DMS114 treated with DMSO at 0.1 percent for 48 hours (cell line): ENCODE data around the gene SLC39A3.

Experiments used
- DNase-seq: peaks from one replicate; lab custom pipeline; 2025; ENCODE audit not compliant: unreplicated experiment; lab: John Stamatoyannopoulos, UW

SLC39A3 gene

DNA sequence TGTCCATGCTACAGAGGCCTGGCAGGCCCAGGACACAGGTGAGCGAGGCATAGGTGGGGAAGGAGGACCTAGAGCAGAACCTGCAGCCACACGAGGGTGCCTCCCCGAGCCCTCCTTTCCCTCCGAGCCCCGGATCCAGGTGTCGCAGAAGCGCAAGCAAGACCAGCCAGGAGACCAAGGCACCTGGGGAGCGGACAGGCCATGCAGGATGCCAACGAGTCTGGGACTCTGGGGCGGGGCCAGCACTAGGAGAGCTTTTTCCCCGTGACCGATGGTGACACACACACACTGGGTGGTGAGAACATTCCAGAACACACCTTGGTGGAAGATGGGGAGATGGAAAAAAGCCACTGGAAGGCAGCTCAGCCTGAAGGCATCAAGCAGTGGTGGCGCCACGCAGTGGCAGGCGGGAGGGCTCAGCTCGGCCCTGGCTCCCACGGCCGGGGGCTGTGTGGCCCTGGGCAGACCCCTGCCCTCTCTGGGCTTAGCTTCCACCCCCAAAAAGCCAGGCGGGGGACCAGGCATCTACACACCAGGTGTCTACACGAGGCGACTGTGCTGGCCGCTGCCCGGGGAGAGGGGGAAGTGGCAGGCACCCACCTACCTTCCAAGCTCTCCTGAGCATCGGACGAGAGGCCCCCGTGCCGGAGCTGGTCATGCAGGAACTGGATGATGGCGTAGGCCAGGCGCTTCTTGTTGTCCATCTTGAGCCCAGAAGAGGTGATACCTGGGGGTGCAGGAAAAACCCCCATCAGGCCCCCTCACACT, 28.7 kb upstream of the SLC39A3 start:
- DNase-seq: no peak

DNA sequence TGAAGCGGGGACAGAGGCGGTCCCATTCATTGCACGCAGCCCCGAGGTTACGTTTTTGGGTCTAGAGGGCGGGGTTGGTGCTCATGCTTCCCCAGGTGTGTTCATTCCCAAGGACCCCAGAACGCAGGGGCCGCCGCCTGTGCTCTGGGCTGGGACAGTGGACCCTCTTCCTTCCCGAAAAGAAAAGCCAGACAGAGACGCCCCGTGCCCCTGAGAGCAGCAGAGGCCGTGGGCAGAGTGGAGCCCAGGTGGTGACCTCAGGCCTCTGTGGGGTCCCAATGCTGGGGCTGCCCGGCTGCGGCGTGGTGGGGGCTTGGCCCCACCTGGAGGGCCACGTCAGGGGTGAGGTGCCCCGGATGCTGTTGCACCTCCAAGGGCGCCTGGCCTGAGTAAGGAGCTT, 27.9 kb upstream of the SLC39A3 start:
- no peak for DNase-seq

DNA sequence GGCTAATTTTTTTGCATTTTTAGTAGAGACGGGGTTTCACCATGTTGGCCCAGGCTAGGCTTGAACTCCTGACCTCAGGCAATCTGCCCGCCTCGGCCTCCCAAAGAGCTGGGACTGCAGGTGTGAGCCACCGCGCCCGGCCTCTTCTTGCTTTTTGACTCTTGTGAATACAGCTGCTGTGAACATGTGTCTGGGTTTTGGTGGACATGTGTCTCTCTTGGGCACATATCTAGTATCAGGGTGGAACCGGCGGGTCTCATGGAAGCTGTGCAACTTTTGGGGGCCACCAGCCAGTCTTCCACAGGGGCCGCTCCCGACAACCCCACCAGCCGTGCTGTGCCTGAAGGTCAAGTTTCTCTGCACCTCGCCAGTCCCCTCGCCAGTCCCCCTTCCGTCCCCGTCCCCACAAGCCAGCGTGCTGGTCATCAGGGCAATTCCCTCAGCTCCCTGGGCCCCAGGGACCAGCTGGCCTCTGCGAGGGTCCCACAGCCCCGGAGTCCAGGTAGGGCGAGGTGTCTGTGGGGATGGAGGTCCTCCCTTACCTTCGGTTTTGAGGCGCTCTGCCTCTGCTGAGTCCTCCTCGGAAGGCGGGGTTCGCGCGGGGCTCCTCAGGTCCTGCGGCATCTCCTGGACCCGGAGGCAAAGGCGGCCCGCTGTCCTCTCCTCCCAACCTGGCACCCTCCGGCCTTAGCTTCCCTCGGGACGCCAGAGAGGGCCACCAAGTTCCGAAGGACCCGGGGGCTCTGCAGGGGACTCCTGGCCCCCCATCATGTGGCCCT, 27.0 kb upstream of the SLC39A3 start:
- DNase-seq: no peak

DNA sequence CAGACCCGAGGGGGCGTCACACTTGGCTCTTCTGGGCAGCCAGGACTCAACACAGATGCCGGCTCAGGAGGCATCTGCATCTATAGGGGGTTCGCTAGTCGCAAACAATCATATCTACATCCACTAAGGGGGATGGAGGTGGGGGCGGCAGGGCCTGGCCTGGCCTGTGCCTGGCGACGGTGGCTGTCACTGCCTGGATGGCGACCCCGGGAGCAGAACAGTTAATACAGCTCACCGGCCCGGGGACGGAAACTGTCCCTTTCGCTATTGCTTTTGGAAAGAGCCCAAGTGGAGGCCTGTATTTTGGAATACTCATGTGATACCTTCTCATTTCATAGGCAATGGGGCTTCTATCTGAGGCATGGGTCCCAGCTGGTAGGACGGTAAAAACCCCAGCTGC, 25.6 kb upstream of the SLC39A3 start:
- no peak for DNase-seq

DNA sequence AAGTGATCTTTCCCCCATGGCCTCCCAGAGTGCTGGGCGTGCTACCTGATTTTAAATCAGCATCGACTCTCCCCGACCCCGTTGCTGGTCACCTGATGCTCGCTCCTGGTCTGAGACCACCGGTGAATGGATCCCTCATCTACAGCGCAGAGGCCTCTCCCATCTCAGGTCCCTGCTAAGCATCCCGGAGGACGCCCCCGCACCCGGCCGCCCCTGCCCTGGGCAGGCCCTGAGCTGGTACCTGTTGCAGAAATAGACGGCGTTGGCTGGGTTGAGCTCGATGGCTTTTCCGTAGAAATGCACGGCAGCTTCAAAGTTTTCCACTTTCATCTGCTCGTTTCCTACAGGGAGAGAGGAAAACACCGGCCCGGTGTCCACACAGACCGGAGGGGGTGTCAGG, 25.1 kb upstream of the SLC39A3 start:
- DNase-seq: no peak

DNA sequence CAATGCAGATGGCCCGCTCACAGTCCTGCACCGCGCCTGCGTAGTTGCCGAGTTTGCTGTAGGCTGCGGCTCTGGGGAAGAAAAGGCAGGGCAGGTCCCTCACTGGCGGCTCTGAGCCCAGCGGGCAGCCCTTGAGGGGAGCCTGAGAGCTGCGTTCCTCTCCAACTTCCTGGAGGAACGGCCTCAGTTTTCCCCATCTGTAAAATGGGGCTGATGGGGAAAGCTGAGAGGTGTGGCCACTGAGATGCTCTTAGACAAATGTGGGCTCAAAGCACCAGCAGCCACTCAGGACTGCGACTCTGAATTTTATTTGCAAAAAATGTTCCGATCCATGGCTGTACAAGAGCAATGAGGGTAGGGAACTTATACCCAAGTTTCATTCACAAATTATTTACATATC, 23.9 kb upstream of the SLC39A3 start:
- DNase-seq: no peak

DNA sequence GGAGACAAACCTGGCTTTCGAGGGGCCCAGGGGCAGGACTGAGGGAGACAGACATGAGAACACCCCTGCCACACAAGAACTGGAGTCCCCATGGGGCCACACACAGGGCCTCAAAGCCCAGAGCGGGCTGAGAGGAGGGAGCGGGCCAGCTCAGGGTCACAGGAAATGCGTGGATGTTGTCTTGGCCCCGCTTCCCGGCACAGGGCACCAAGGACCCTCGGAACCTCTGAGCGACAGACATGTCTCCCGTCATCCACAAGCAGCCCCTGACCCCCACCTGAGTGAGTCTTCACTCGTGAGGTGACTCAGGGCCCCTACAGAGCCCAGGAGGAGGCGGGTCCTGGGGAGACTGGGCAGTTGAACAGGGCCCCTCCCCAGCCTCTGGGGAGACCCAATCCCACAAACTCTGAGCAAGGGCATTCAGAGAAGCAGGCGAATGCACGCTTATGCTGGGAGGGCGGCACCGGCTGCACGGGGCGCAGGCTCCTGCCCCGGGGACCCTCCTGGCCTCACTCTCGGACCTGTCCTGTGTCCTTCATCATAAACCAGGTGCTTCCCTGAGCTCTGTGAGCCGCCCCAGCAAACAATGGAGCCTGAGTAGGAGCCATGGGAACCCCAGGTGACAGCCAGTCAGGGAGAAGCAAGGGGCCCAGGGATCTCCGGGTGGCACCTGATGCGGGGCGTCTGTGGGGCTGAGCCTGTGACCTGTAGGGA, 23.1 kb upstream of the SLC39A3 start:
- DNase-seq: no peak

DNA sequence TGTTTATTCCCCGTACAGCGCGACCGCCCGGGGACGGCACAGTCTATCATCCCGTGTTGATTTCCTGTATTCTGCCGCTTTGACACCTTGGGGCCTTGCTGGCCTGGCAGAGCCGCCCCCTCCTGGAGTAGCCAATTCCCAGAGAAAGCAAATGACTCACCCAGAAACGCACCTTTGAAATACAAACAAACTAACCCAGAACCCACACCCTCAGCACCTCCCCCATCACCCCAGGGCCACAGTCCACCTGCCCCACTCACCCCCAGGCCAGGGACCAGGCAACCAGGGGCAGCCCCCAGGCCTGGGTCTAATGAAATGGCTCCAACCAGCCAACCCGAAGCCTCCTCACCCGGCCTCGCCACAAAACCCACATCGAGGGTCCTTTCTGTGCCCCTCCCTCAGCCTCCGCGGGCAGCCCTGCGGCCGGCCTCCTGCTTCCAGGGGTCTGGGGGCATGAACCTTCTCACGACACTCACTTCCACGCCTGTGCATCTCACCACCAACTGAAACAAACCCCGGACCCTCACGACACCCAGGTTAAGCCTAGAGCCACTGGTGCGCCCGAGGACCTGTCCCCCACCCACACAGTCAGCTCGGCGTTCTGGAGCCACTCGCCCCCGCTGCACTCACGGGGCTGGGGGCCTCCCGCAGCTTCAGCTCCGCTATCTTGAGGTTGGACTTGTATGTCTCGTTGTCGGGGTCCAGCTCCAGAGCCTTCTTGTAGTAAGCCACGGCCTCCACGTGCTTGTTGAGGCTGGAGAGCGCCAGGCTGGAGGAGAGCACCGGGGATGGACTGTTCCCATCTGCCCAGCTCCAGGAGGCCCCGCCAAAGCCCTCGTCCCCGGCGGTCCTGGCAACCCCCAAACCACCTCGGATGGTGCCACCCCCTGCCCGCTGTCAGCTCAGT, 22.3 kb upstream of the SLC39A3 start:
- DNase-seq: no peak

DNA sequence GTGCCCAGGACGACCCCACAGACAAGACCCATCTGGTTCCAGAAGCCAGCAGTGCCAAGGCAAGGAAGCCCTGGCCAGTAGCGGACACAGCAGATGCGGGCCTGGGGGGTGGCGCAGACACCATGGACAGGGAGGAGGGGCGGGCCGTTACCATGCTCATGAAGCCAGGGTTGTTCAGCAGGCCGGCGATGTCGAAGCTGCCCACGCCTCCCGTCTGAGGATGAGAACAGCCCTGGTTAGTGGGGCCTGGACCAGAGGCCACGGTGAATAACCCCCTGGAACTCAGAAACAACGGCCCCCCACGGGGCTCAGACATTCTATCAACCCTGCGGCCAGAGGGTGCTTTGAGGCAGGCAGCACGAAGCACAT, 21.5 kb upstream of the SLC39A3 start:
- DNase-seq: no peak

DNA sequence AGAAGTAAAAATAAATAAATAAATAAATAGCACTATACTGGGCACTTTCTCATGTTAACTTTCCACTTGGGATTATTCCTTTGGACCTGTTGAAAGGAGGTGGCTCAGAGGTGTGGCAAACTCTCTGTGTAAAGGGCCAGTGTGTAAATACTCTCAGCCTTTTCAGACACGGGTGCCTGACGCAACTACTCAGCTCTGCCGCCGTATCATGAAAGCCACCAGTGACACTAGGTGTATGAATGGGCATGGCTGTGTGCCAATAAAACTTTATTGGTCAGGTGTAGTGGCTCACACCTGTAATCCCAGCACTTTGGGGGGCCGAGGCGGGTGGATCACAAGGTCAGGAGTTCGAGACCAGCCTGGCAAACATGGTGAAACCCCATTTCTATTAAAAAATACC, 20.1 kb upstream of the SLC39A3 start:
- no peak for DNase-seq

DNA sequence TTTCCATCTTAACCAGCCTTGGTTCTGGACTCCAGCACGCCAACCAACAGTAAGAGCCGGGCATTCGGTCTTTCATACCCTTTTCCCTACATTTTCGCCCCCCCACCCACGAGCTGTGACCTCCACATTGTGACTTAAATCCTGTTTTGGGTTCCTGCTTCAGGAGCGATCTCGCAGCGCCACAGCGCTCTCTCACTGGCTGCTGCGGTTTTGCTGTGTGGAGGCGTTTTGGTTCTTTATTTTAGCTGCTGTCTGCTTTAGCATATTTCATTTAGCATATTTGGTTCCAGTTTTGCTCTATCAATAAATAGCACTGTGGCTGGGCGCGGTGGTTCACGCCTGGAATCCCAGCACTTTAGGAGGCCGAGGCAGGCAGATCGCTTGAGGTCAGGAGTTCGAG, 19.5 kb upstream of the SLC39A3 start:
- DNase-seq: no peak

DNA sequence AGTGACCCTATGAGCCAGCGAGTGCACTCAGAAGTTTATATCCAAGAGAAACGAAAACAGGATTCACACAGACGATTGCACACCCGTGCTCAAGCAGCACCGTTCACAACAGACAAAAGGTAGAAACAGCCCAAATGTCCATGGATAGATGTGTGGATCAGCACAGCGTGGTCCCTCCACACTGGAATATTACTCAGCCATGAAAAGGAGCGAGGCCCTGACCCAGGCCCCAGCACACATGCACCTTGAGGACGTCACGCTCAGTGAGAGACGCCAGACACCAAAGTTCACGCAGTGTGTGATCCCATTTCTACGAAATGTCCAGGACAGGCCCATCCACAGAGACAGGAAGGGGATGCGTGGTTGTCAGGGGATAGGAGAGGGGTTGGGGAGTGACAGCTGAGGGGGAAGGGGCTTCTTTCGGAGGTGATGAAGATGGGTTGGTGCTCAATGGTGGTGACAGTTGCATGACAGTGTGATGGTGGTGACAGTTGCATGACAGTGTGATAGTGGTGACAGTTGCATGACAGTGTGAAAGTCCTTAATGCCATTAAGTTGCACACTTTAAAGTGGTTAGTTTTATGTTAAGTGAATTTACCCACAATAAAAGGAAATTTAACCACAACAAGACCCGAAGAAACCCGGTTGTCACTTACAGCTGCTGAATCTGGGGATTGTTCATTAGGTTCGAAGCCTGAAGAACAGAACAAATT, 18.9 kb upstream of the SLC39A3 start:
- no peak for DNase-seq

DNA sequence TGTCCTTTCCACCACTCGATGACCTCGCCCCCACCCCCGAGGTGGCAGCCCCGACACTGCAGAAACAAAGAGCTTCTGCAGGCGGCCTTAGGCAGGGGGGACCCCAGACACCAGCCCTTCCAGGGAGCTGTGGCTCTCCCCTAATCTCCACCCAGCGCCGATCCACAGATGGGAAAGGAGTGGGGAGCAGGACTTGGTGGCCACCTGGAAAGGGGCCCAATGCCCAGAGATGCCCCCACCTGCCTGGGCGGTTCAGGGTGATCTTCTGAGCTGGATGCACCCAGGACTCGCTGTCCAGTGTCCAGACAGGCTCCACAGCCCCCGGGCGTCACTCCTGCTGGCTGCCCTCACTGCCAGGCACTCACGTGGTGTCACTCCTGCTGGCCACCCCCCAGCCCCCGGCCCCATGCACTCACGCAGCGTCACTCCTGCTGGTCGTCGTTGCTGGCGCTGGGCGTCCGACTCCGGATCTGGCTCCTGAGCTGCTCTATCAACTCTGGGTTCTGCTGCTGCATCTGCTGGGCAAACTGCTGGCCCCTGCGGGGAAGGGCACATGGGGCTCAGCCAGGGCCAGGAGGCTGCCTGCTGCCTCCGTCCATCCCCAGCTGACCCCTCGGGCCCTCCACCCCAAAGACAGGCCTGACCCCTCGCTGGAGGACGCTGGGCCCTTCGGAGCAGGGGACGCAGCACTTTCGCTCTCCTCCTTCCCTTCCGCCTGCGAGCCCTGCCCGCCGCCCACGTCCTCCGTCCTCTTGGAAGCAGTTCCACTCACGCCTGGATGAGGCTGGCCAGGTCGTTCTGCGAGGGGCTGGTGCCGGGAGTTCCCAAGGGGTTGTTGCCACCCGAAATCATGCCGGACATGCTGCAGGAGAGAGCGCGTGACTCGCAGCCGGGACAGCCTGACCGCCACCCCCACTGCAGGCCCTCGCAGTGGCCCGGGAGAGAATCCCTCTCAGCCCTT, 17.4 kb upstream of the SLC39A3 start:
- no peak for DNase-seq

DNA sequence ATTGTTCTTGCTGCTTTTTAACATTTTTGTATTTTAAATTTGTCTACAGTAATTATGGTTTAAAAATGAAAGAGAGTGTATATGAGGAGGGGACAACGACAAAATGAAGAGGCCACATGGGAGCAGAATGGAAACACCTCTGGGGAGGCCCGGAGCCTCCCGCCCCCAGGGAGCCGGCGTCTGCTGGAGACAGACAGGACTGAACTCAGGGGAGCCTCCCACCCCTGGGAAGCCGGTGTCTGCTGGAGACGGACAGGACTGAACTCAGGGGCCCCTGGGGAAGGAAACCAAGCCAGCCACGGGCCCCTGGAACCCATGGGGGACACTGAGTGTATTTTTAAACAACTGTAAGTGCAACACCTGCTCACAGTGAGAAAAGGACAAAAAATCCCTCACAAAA, 16.7 kb upstream of the SLC39A3 start:
- DNase-seq: no peak

DNA sequence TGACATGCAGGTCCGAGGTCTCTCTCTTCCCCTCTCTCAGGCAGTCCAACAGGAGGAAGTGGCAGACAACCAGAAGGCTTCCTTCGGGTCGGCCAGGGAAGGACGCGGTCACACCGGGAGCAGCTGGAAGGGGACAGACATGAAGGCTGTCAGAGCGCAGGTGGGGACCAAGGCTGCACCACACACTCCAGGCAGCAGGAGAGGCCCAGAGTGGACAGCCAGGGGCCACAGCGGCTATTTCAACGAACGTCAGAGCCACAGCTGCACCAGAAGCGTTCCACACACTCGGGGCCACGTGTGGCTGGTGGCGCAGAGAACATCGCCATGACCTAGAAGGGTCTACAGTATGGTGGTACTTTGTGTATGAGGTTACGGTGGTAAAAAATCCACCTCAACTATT, 16.0 kb upstream of the SLC39A3 start:
- DNase-seq: no peak

DNA sequence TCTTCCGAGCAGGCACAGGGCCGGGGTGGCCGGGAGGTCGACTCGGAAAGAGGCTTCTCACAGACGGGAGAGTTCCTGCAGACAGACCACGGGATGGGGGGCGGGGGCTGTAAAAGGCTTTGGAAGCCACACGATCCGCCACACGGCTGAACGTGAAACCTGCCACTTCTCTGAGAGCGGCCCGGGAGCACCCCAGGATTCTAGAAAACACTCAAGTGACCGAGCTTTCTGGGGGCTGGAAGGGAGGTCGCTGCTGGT, 15.6 kb upstream of the SLC39A3 start:
- no peak for DNase-seq

DNA sequence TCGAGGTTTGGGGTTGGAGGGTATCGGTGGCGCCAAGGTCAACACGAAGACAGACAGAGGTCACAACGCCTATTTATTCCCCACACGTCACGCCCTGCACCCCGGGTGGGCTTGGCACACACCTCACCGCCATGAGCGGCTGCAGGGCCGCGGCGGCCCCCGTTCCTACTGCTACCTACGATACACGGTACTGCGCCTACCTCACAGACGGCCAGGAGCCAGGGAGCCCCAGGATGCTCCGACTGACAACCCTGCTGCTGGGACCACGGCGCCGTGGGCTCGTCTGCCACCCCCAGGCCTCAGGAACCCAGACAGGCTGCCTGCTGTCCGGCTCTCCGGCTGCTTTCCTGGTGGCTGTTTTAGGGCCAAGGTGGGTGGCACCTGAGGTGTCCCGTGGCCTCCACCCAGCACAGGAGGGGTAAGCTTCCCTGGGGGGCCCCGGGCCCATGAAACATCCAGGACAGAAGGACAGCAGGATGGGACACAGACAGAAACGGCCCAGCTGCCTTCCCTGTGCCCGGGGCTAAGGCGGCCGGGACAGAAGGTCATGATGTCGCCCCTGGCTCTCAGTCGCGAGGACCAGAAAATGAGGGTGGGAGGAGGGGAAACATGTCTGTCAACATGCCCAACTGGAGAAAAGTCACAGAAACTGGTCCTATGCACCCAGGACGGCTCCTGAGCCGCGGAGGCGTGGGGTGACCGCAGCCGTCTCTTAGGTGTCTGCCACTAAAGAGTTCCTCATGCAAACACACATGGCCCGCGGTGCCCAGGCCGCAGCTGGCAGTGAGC, 15.0 kb upstream of the SLC39A3 start:
- no peak for DNase-seq

DNA sequence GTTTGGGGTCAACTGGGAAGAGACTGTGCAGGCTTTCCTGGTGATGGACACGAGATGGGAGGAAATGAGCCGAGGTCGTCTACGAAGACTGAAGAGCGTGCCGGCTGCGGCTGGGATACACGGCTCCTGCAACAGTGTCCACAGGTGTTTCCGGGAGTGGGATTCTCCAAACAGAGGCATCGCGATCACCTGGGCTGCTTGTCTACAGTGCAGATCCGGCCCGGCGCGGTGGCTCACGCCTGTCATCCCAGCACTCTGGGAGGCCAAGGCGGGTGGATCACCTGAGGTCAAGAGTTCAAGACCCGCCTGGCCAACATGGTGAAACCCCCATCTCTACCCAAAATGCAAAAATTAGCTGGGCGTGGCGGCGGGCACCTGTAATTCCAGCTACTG, 11.6 kb upstream of the SLC39A3 start:
- no peak for DNase-seq
